HG03342 (cell line): ENCODE measurements around the gene ACTMAP.

ENCODE experiments used
- ATAC-seq: cut with Tn5 transposase; IDR thresholded peaks from one replicate; pipeline ENCODE4 v1.9.1; 2021; ENCODE audit warnings: mild to moderate bottlenecking, moderate library complexity; ENCODE audit not compliant: unreplicated experiment

The ACTMAP gene

GRCh38 chr19:40702337-40703012, 47.8 kb downstream of the ACTMAP start:
- no peak for ATAC-seq

GRCh38 chr19:40701758-40702157, 48.5 kb downstream of the ACTMAP start:
- ATAC-seq = no peak

- no peak for ATAC-seq
Observed at GRCh38 chr19:40700083-40700482, 50.2 kb downstream of the ACTMAP start.

GRCh38 chr19:40697007-40697406, 53.3 kb downstream of the ACTMAP start:
- ATAC-seq = no peak

- ATAC-seq = no peak
Observed at GRCh38 chr19:40695881-40696280, 54.4 kb downstream of the ACTMAP start.

DNA sequence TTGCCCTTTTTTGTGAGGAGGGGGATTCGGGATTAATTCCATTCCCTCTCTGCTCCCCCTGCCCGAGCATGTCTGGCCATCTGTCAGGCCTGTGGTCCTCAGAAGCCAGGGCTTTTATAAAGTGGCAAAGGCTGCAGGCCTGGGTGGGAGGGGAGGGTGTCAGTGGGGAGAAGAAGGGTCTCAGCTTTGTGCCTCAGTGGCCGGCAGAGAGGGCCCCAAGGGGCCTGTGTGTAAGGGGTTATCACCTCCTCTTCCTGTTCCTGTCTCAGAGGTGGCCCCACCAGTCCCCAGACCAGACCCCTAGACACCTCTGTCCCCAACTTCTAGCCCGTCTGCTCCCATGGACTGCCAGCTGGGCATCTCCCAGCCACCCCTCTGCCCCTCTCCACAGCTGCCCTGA, 56.4 kb downstream of the ACTMAP start:
- ATAC-seq = no peak

GRCh38 chr19:40693150-40693788, 57.0 kb downstream of the ACTMAP start:
- no peak for ATAC-seq

DNA sequence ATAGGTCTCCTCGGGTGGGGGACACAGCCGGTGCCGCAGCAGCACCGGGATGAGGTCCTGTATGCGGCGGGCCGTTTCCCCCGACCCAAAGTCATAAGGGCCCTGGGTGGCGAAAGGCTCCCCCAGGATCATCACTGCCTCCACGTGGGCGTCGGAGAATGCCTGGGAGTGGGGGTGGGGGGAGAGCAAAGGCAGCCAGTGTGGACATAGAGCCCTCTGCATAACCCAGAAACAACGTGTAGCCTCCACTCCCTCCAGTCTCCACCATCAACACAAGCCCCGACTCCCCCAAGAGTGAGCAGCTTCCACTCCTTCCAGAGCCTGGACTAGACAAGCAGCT, 58.1 kb downstream of the ACTMAP start:
- ATAC-seq = no peak

DNA sequence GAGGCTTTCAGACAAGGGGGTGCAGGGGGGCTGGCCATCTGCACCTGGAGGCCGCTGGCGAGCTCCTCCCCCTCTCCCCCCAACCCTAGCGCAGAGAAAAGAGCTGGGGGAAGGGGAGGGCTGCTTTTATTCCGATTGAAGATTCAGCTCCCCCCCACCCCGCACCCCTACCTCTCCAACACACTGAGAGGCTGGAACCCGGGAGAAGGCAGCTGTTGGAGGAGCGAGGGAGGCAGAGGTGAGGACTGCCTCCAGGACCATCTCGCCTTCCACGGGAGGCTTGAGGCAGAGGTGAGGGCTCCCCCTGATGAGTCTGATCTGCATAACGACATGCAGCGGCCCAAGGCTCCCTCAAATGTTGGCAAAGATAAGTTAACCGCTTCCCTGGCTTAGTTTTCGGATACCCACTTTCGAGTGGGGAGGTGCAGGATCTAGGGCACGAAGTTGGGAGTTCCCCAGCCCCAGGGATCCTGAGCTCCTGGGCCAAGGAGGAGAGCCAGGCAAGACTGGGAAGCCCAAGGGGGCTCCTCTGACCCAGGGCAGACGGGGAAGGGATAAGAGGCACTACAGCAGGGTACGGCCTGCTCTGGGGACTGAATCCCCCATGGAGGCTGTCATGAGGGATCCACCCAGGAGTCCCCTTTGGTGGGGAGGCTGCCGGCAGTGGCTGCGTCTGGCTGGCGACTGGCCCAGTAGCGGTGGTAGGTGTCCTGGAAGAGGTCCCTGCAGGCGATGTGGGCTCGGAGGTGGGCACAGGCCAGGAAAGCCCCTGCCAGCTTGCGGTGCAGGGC, 58.7 kb downstream of the ACTMAP start:
- ATAC-seq = no peak
